ENCODE measurements around the gene MRFAP1L1.
A peak's percentile ranks its signal among the peaks of the same experiment; 100 is the strongest.
"Not testable (repeated sequence)": the region's sequence is repeated elsewhere in the genome, so short reads cannot be mapped to it uniquely, and the experiment has no call there.

The MRFAP1L1 gene

DNA sequence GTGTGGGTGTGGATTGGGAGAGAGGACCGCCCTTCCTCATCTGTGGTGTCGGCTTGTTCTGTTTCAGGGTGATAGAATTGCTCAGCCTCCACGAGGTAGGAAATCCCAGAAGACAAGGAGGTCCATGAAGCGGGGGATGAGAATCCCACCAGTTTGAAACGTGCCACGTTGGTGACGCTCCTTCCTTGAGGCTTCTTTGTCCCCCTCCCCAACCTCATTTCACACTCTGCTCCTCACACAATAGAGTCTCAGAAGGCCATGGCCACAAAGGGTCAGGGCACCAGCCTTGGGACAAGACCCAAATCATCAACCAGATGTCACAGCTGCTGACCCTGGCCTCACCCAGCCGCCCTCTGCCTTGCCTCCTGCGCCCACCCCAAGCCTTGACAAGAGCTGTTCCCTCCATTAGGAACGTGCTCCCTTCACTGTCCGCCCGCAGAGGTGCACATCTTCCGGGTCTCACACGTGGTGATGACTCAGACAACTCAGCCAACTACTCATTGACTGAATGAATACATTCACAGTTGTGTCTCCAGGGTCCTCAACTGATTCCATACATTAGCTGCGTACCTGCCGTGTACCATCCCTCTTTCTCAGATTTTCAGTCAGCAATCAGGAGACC is 24.6 kb upstream of the MRFAP1L1 start:
- DNase-seq (ENCODE audit: low read depth, low spot score), result no peak

- no peak for DNase-seq (ENCODE audit: low read depth, low spot score)
Observed at GRCh38 chr4:6733358-6734164, 23.9 kb upstream of the MRFAP1L1 start.

DNA sequence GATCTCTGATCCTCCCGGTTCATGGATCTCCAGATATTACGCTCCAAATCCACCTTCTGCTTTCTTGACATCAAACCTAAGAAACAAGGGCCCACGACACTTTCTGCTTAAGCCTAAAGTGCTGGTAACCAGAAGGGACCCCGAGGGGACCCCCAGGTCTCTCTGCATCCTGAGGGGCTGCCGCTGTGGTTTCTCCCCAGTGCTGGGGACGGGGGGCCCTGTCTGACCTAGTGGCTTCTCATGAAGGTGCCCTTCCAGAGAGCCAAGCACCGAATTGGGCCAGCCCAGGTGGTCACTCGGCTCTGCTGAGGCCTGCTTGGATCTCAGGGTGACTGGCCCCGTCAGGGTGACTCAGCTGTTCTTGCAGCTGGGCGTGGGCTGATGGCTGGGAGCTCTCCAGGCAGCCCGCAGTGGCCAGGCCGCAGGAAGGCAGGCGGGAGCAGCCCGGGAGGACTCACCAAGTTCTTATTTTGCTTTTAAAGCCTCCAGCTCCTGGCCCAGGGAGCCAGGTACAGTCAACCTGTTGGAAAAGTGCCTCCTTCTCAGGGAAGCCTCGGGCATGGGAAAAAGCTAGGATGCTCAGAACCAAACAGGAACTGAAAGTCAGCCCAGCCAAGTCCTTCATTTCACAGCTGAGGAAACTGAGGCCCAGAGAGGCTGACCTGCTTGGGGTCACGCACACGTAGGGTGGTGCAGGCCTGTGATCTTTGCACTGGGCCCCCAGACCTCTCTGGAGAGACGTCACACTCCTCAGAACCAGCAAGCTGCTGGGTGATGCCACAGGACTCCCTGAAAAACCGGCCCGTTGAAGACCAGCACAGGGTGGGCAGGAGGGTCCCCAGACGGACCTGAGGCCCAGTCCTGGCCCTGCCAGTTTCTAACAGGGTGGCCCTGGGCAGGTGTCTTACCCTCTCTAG is 23.0 kb upstream of the MRFAP1L1 start:
- peak; percentile 44 for DNase-seq (ENCODE audit: low read depth, low spot score)

DNA sequence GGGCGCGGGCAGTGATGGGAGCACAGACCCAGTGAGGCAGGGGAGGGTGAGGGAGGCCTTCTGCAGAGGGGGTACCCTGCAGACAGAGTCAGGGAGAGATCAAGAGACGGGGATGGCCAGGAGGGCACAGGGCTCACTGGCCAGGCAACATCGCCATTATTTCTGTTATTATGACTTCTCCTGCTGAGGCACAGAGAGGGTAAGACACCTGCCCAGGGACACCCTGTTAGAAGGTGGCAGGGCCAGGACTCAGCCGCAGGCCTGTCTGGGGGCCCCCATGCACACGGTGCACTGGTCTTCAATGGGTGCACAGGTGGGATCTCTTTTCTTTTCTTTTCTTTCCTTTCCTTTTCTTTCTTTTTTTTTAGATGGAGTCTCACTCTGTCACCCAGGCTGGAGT is 22.1 kb upstream of the MRFAP1L1 start:
- DNase-seq (ENCODE audit: low read depth, low spot score), result no peak

- no peak for DNase-seq (ENCODE audit: low read depth, low spot score)
Observed at GRCh38 chr4:6731318-6731675, 21.6 kb upstream of the MRFAP1L1 start.

DNA sequence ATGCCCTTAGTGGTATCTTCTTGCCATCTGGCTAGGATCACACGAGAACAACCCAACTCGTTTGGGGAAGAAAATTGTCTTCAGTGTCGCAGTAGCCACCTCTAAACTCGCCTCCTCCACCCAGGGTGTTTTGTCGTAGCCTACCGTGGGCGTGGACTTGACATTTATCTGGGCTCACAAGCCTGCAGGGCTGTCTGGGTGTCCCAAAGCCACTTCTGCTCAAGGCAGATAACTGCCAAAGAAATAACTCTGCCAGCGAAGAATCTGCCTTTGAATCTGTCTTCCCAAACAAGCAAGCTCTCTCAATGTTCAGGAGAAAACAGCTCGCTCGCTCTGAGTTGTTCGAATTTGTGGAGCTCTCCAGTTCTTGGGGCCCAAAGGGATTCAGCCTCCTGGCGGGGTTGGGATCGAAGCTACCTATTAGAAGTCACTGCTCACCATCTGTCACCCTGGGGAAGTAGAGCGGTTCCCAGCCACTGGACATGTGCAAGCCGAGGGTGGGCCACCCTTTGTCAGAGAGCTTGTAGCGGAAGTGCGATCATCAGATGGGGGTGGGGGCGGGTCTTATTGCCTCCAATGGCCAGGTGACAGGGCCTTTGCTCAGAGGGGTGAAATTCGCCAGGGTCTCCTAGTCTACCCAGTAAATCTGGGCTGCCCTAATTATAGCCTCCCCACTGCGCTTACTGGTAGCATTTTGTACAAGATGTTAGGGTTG is 21.1 kb upstream of the MRFAP1L1 start:
- no peak for DNase-seq (ENCODE audit: low read depth, low spot score)

- DNase-seq (ENCODE audit: low read depth, low spot score), result no peak
Observed at GRCh38 chr4:6728320-6729029, 18.8 kb upstream of the MRFAP1L1 start.

GRCh38 chr4:6727943-6728250 is 18.2 kb upstream of the MRFAP1L1 start:
- no peak for DNase-seq (ENCODE audit: low read depth, low spot score)

DNA sequence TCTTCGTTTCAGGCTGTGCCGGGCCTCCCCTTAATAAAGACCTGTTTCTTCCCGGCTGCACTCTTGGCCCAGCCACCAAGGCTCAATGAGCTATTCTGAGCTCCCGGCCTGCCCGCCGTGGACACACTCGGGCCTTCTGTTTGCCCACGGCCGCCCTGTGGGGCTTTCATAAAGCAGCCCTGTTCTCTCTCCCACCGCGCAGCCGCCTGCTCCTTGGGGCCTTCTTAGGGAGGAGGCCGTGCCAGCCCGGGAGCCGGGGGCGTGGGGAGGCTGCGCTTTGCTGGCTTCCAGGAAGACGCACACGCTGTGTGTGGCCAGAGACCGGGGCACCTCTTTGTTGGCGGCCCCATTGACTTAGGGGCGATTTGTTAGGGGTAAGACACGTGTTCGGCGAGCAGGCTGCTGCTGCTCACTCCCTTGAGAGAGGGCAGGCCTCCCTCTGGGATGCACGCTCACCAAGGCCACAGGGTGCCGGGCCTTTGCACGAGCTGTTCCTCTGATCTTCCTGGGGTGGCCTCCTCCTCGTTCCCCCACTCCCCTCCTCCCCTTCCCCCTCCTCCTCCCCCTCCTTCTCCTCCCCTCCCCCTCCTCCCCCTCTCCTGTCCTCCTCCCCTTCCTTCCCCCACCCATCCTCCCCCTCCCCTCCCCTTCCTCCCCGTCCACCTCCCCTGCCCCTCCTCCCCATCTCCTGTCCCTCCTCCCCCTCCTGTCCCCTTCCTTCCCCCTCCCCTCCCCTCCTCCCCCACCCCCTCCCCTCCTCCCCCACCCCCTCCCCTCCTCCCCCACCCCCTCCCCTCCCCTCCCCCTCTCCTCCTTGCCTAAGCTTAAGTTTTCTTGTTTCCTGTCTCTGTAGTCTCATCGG is 17.6 kb upstream of the MRFAP1L1 start:
- DNase-seq (ENCODE audit: low read depth, low spot score), result peak; percentile 51

GRCh38 chr4:6725427-6725961 is 15.8 kb upstream of the MRFAP1L1 start:
- DNase-seq (ENCODE audit: low read depth, low spot score), result not testable (repeated sequence)

- DNase-seq (ENCODE audit: low read depth, low spot score), result no peak
Observed at GRCh38 chr4:6724421-6725111, 14.9 kb upstream of the MRFAP1L1 start.

DNA sequence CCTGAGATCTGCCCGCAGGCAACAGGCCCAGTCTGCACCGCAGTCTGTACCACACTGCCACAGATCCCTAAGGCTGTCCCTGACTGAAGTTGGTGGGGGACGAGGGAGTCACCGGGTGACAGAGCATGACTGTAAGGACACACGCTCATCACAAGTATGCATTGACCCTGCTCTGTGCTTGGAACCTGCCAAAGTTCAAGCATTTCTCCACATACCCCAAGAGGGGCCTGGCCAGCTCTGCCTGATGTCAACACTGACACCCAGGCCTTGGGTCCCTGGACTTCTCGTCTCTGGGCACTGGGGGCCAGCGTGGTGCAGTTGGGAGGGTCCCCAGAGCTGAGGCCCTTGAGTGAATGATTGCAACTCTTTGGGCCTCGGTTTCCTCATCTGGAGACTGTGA is 14.2 kb upstream of the MRFAP1L1 start:
- no peak for DNase-seq (ENCODE audit: low read depth, low spot score)

- no peak for DNase-seq (ENCODE audit: low read depth, low spot score)
Observed at GRCh38 chr4:6722891-6723290, 13.2 kb upstream of the MRFAP1L1 start.

DNA sequence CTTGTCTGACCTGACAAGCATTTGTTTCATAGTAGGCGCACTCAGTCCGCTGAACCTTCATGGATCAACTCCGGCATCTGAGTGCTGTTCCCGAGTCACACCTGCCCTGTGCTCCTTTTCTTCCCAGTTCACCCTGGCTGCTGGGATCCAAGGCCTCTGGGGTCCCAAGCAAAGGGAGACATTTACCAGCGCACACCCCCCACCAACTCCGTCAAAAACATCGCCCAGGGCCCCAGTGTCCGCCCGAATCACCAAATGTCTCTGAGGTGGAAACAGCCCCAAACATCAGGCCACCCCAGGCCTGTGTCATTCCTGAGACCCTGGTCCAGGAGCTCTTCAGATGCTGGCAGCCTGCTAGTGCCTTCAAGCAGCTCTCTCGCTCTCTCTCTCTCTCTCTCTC is 11.5 kb upstream of the MRFAP1L1 start:
- no peak for DNase-seq (ENCODE audit: low read depth, low spot score)

DNA sequence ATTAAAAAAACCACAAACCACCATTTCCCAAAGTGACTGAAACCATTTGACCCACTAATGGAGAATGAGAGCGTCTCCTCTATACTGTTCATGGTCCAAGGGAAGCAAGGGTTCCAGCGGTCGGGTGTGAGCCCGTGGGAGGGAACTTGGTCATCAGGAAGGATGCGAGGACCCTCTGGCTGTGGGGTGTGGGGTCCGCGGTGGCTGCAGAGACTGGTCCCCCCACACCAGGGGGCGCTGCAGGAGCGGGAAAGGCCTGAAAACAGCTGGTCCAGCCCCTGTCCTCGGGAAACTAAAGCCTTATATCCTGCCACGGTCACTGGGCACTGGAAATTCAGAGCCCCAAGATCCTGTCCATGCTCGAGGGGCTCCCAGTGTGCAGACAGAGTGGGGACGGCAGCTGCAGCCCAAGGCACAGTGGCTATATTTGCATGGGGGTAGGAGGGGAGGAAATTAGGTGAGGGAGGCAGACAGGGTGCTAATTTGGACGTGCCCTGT is 10.6 kb upstream of the MRFAP1L1 start:
- DNase-seq (ENCODE audit: low read depth, low spot score), result no peak

DNA sequence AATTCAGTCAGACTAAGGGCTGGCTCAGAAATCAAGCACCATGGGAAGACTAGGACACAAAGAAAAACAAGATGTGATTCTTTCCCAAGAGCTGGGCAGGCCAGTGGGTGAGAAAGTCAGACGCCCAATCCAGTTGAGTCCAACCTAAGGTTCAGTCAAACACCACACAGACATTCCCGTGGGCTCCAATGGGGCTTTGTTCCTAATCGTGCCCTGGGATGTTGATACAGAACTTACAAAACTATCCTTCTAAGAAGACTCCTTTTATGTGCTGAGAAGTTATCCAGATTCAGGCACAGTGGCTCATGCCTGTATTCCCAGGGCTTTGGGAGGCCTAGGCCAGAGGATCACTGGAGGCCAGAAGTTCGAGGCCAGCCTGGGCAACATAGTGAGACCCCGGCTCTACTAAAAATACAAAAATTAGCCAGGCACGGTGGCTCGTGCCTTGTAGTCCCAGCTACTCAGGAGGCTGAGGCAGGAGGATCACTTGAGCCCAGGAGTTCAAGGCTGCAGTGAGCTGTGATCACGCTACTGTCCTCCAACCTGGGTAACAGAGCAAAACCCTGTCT is 10.0 kb upstream of the MRFAP1L1 start:
- no peak for DNase-seq (ENCODE audit: low read depth, low spot score)

- no peak for DNase-seq (ENCODE audit: low read depth, low spot score)
Observed at GRCh38 chr4:6718932-6719610, 9.4 kb upstream of the MRFAP1L1 start.

DNA sequence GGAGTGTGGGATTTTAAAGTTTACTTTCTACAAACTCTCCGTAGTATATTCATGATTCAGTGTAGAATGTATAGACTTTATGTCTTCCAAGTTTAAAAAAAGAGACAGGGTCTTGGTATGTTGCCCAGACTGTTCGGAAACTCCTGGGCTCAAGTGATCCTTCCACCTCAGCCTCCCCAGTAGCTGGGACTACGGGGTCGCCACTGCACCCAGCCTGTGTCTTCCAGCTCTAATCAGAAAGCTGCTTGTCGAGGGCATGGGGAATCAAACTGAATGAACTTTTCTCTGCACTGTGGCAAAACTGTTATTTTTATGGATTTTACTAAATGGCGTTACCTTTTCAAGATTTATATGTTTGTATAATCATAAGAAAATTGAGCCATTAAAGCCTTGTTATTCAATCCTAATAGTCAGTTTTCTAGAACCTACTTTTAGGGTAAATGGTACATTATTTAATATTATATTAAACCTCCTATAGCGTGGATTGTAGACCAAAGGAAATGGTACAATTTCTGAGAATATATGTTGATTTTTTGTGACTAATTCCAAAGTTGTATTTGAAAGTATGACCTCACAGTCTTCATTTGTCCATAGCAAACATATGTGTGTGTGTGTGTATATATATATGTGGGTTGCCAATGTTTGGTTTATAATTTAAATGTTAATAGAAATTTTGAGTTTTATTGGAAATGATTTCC is 7.4 kb upstream of the MRFAP1L1 start:
- DNase-seq (ENCODE audit: low read depth, low spot score), result no peak
